WTC11 (cell line): ENCODE results near the gene MRFAP1. TPM values are rescaled to one million over a fixed set of nuclear protein-coding genes. Genes with fewer than 3 reads are reported as not detected.

ENCODE experiments used
- ATAC-seq: fragments of 200-7000 bp; cut with Tn5 transposase; 2 replicates; pipeline ENCODE4 v1.10.0; 2021; ENCODE audit warnings: mild to moderate bottlenecking, moderate library complexity
- CTCF ChIA-PET: fragments of 300-600 bp; sonication (Branson Sonifier 250); formaldehyde crosslinking; loops from one replicate; lab custom pipeline; 2021; ENCODE audit warnings: antibody characterized with exemption; lab: Charles Lee
- POLR2A ChIA-PET: fragments of 350-600 bp; sonication (Branson Sonifier 250); formaldehyde crosslinking; loops from one replicate; lab custom pipeline; 2021; ENCODE audit warnings: antibody characterized with exemption; lab: Charles Lee
- DNase-seq: peaks from one replicate; pipeline ENCODE4 v3.0.0; 2021; ENCODE audit warnings: low spot score
- H3K27ac Mint-ChIP-seq: 2 replicates; pipeline ENCODE4 v1.8.0; 2021; ENCODE audit warnings: mixed read lengths
- H3K27me3 Mint-ChIP-seq: 2 replicates; pipeline ENCODE4 v1.8.0; 2021; ENCODE audit warnings: low read depth, mild to moderate bottlenecking, moderate library complexity, mixed read lengths
- H3K36me3 Mint-ChIP-seq: 2 replicates; pipeline ENCODE4 v1.8.0; 2021; ENCODE audit warnings: mixed read lengths
- H3K4me1 Mint-ChIP-seq: 2 replicates; pipeline ENCODE4 v1.8.0; 2022; ENCODE audit warnings: mixed read lengths
- H3K4me3 Mint-ChIP-seq: 2 replicates; pipeline ENCODE4 v1.8.0; 2021; ENCODE audit warnings: mild to moderate bottlenecking, moderate library complexity, mixed read lengths
- H3K9me3 Mint-ChIP-seq: 2 replicates; pipeline ENCODE4 v1.8.0; 2021; ENCODE audit warnings: mixed read lengths
- GABPB1 ChIP-seq: sonication (generic); formaldehyde crosslinking; IDR thresholded peaks from 2 replicates; pipeline ENCODE4 v1.8.1; 2023; ENCODE audit warnings: mild to moderate bottlenecking, missing genetic modification reagents
- GRHL2 ChIP-seq: fragments of 250-450 bp; sonication (Bioruptor Pico); IDR thresholded peaks from 2 replicates; pipeline ENCODE4 v1.8.0; 2022; ENCODE audit warnings: mild to moderate bottlenecking, moderate library complexity; ENCODE audit not compliant: insufficient replicate concordance, severe bottlenecking
- HMGA2 ChIP-seq: fragments of 250-450 bp; sonication (Bioruptor Pico); IDR thresholded peaks from 2 replicates; pipeline ENCODE4 v1.4.0; 2021; ENCODE audit warnings: mild to moderate bottlenecking, moderate library complexity
- MYBL2 ChIP-seq: sonication (generic); formaldehyde crosslinking; IDR thresholded peaks from 2 replicates; pipeline ENCODE4 v1.8.1; 2023; ENCODE audit warnings: mild to moderate bottlenecking, moderate library complexity, missing genetic modification reagents
- NFATC4 ChIP-seq: fragments of 250-450 bp; sonication (Bioruptor Pico); IDR thresholded peaks from 2 replicates; pipeline ENCODE4 v1.9.0; 2021; ENCODE audit warnings: mild to moderate bottlenecking
- SOX15 ChIP-seq: fragments of 250-450 bp; sonication (Bioruptor Pico); IDR thresholded peaks from 2 replicates; pipeline ENCODE4 v1.9.0; 2021; ENCODE audit warnings: mild to moderate bottlenecking
- SP1 ChIP-seq: sonication (generic); formaldehyde crosslinking; conservative IDR thresholded peaks from 2 replicates; pipeline ENCODE4 v1.8.1; 2022; ENCODE audit warnings: missing genetic modification reagents
- TEAD1 ChIP-seq: sonication (generic); formaldehyde crosslinking; IDR thresholded peaks from 2 replicates; pipeline ENCODE4 v1.8.0; 2022; ENCODE audit warnings: mild to moderate bottlenecking, missing genetic modification reagents
- TP53 ChIP-seq: sonication (generic); formaldehyde crosslinking; IDR thresholded peaks from 2 replicates; pipeline ENCODE4 v1.8.1; 2023; ENCODE audit warnings: mild to moderate bottlenecking, missing genetic modification reagents
- ZNF416 ChIP-seq: fragments of 250-450 bp; sonication (Bioruptor Pico); IDR thresholded peaks from 2 replicates; pipeline ENCODE4 v1.9.0; 2021; ENCODE audit warnings: mild to moderate bottlenecking, inconsistent platforms
- total RNA-seq: library from RNA; stranded (reverse); gene quantifications from 3 replicates; pipeline ENCODE4 v1.2.3, GENCODE V29; 2021
- TF ChIP-seq, protein P1 (sequence below): fragments of 250-450 bp; sonication (Bioruptor Pico); conservative IDR thresholded peaks from 2 replicates; pipeline ENCODE4 v1.9.0; 2021; ENCODE audit warnings: mild to moderate bottlenecking
- TF ChIP-seq, protein P2 (sequence below): sonication (generic); formaldehyde crosslinking; IDR thresholded peaks from 2 replicates; pipeline ENCODE4 v1.8.0; 2023; ENCODE audit warnings: missing genetic modification reagents, mild to moderate bottlenecking, borderline replicate concordance
- TF ChIP-seq, protein P3 (sequence below): sonication (generic); formaldehyde crosslinking; IDR thresholded peaks from 2 replicates; pipeline ENCODE4 v1.8.0; 2023; ENCODE audit warnings: mild to moderate bottlenecking, missing genetic modification reagents
- TF ChIP-seq, protein P4 (sequence below): fragments of 200-600 bp; IDR thresholded peaks from 2 replicates; pipeline ENCODE4 v1.8.0; 2022; ENCODE audit warnings: antibody characterized with exemption
- TF ChIP-seq, protein P5 (sequence below): sonication (generic); formaldehyde crosslinking; IDR thresholded peaks from 2 replicates; pipeline ENCODE4 v1.8.1; 2022; ENCODE audit warnings: low read depth, mild to moderate bottlenecking, moderate library complexity, missing genetic modification reagents, borderline replicate concordance
- TF ChIP-seq, protein P6 (sequence below): sonication (generic); formaldehyde crosslinking; IDR thresholded peaks from 2 replicates; pipeline ENCODE4 v1.8.0; 2023; ENCODE audit warnings: missing genetic modification reagents

MRFAP1 gene
- total RNA-seq, 1 experiment from 2014 or later: 319 TPM

DNA sequence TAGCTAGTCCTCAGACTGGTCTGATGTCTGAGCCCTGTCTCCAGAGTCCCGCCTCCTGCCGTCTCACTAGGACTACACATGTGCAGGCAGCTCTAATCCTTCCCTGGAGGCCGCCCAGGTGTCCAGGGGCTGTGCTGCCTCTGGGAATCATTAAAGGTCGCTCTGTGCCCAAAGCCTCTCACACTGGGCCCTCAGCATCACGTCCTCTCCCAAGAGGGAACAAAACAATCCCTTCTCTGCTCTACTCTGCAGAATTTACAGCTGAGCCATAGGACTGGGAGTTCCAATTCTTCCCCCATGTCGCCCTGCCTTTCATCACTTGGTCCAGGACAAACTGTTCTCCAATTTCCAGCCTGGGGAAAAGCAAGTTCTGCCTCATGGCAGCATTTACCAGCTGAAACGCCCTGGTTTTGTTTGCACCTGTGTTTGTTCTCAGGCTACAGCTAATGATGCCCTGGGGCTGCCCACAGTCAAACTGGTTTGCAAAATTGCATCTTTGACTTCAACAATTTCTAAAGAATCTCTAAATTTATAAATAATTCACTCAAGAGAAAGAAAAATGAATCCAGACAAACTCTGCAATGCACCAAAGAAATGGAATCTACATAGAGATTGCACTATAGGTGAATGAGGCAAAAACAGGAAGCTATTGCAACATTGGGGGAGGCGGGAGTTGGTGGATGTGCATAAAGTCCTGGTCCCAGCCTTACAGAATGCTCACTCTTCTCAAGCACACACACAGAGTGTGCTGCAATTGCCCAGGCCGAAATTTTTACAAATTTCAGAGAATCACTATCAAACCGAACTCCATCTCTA, 7.2 kb upstream of the MRFAP1 start:
- ChIA-PET POLR2A (no interaction called here), CTCF (interaction anchor here (0.7 to 1.3 kb wide), 6 partner anchors 54 to 160 kb away, joined by 3 to 5 read pairs (median 4); partner anchors contain the start of gene MAN2B2)
- ATAC-seq (peak; percentile 78), DNase-seq (no peak)
- Mint-ChIP-seq H3K4me3 (no peak overlapping the region), H3K9me3 (no peaks in the 10 kb centered on the region), H3K27me3 (no peaks in the 10 kb centered on the region), H3K27ac (peak overlapping the region; percentile 60; the same call in 1 of the 2 replicates), H3K4me1 (peaks cover 10% of the 10 kb centered on the region), H3K36me3 (no peaks in the 10 kb centered on the region)
- TF ChIP-seq, protein P1, sequence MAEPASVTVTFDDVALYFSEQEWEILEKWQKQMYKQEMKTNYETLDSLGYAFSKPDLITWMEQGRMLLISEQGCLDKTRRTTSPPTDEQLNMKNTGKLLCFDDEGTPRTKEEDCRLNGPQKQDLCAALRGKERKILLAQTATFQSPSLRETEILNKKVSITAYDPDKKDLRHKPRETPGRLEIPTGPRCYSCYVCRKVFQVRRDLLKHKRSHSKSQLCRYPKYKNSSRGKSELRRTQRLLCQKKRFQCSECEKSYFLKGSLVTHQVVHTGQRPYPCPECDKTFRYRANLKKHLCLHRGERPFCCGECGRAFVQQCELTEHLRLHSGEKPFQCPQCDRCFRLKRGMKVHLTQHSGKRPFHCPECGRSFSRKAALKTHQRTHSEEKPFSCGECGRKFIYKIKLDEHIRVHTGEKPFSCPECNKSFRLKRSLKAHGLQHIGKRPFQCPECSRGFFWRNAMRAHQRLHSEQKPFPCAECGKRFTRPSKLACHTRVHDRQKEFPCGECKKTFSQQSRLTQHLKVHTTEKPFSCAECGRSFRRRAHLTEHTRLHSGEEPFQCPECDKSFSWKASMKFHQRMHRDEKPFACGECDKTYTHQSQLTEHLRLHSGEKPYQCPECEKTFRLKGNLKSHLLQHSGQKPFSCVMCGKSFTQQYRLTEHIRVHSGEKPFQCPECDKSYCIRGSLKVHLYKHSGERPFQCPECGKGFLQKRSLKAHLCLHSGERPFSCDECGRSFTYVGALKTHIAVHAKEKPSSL (CRISPR knock-in tag): no peak
- TF ChIP-seq HMGA2 (CRISPR knock-in tag) (no peak), TEAD1 (CRISPR knock-in tag) (no peak), GABPB1 (peak; percentile 99)
- TF ChIP-seq, protein P2, sequence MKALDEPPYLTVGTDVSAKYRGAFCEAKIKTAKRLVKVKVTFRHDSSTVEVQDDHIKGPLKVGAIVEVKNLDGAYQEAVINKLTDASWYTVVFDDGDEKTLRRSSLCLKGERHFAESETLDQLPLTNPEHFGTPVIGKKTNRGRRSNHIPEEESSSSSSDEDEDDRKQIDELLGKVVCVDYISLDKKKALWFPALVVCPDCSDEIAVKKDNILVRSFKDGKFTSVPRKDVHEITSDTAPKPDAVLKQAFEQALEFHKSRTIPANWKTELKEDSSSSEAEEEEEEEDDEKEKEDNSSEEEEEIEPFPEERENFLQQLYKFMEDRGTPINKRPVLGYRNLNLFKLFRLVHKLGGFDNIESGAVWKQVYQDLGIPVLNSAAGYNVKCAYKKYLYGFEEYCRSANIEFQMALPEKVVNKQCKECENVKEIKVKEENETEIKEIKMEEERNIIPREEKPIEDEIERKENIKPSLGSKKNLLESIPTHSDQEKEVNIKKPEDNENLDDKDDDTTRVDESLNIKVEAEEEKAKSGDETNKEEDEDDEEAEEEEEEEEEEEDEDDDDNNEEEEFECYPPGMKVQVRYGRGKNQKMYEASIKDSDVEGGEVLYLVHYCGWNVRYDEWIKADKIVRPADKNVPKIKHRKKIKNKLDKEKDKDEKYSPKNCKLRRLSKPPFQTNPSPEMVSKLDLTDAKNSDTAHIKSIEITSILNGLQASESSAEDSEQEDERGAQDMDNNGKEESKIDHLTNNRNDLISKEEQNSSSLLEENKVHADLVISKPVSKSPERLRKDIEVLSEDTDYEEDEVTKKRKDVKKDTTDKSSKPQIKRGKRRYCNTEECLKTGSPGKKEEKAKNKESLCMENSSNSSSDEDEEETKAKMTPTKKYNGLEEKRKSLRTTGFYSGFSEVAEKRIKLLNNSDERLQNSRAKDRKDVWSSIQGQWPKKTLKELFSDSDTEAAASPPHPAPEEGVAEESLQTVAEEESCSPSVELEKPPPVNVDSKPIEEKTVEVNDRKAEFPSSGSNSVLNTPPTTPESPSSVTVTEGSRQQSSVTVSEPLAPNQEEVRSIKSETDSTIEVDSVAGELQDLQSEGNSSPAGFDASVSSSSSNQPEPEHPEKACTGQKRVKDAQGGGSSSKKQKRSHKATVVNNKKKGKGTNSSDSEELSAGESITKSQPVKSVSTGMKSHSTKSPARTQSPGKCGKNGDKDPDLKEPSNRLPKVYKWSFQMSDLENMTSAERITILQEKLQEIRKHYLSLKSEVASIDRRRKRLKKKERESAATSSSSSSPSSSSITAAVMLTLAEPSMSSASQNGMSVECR (CRISPR knock-in tag): no peak

DNA sequence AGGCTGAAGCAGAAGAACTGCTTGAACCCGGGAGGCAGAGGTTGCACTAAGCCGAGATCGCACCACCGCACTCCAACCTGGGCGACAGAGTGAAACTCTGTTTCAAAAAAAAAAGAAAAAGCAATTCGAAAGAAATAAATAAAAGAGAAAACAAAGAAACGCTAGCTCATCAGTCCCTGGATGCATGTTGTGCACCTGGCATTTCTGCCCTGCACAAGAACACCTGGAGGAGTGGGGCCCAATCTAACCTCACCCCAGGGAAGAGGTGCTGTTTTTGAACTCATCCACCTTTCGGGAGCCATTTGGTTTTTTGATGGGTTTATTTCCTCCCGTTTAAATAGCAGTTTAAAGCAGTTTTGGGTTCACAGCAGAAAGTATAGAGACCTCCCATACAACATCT, 5.7 kb upstream of the MRFAP1 start:
- CTCF ChIA-PET: no interaction called here

DNA sequence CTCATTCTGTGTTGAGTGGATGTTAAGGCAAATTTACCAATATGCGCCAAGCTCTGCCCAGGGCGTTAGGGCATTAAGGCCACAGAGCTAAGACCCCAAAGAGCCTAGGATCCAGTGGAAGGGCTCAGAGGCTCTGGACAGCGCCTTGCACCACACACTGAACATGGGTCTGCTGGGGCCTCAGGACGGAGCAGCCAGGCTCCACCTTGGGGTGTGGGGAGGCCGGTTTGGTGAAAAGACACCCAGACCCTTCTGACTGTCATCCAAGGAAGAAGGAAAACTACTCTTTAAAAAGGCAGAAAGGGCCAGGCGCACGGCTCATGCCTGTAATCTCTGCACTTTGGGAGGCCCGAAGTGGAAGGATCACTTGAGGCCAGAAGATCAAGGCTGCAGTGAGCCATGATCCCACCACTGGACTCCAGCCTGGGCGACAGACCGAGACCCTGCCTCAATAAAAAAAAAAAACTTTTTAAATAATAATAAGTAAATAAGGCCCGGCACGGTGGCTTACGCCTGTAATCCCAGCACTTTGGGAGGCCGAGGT, 1.3 kb upstream of the MRFAP1 start:
- Mint-ChIP-seq H3K36me3 (peaks cover 26% of the 10 kb centered on the region), H3K4me1 (peaks cover 22% of the 10 kb centered on the region), H3K9me3 (no peaks in the 10 kb centered on the region), H3K4me3 (peak overlapping the region; percentile 18; the same call in 1 of the 2 replicates), H3K27me3 (no peaks in the 10 kb centered on the region), H3K27ac (no peak overlapping the region)
- DNase-seq: no peak
- ChIA-PET POLR2A (no interaction called here), CTCF (interaction anchor here (0.6 to 1.5 kb wide), 2 partner anchors 8 to 93 kb away, joined by 3 read pairs; no protein-coding TSS in a partner anchor)
- ATAC-seq: no peak
- TF ChIP-seq TP53 (no peak), ZNF416 (CRISPR knock-in tag) (no peak), MYBL2 (CRISPR knock-in tag) (no peak), SP1 (no peak), NFATC4 (CRISPR knock-in tag) (no peak)
- TF ChIP-seq, protein P3, sequence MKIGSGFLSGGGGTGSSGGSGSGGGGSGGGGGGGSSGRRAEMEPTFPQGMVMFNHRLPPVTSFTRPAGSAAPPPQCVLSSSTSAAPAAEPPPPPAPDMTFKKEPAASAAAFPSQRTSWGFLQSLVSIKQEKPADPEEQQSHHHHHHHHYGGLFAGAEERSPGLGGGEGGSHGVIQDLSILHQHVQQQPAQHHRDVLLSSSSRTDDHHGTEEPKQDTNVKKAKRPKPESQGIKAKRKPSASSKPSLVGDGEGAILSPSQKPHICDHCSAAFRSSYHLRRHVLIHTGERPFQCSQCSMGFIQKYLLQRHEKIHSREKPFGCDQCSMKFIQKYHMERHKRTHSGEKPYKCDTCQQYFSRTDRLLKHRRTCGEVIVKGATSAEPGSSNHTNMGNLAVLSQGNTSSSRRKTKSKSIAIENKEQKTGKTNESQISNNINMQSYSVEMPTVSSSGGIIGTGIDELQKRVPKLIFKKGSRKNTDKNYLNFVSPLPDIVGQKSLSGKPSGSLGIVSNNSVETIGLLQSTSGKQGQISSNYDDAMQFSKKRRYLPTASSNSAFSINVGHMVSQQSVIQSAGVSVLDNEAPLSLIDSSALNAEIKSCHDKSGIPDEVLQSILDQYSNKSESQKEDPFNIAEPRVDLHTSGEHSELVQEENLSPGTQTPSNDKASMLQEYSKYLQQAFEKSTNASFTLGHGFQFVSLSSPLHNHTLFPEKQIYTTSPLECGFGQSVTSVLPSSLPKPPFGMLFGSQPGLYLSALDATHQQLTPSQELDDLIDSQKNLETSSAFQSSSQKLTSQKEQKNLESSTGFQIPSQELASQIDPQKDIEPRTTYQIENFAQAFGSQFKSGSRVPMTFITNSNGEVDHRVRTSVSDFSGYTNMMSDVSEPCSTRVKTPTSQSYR (CRISPR knock-in tag): no peak
- TF ChIP-seq, protein P4, sequence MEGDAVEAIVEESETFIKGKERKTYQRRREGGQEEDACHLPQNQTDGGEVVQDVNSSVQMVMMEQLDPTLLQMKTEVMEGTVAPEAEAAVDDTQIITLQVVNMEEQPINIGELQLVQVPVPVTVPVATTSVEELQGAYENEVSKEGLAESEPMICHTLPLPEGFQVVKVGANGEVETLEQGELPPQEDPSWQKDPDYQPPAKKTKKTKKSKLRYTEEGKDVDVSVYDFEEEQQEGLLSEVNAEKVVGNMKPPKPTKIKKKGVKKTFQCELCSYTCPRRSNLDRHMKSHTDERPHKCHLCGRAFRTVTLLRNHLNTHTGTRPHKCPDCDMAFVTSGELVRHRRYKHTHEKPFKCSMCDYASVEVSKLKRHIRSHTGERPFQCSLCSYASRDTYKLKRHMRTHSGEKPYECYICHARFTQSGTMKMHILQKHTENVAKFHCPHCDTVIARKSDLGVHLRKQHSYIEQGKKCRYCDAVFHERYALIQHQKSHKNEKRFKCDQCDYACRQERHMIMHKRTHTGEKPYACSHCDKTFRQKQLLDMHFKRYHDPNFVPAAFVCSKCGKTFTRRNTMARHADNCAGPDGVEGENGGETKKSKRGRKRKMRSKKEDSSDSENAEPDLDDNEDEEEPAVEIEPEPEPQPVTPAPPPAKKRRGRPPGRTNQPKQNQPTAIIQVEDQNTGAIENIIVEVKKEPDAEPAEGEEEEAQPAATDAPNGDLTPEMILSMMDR: no peak
- TF ChIP-seq, protein P5, sequence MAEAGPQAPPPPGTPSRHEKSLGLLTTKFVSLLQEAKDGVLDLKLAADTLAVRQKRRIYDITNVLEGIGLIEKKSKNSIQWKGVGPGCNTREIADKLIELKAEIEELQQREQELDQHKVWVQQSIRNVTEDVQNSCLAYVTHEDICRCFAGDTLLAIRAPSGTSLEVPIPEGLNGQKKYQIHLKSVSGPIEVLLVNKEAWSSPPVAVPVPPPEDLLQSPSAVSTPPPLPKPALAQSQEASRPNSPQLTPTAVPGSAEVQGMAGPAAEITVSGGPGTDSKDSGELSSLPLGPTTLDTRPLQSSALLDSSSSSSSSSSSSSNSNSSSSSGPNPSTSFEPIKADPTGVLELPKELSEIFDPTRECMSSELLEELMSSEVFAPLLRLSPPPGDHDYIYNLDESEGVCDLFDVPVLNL (CRISPR knock-in tag): no peak

More for the DNA sequence above, 5.7 kb upstream of the MRFAP1 start:
- Mint-ChIP-seq H3K27ac (no peak overlapping the region), H3K27me3 (no peaks in the 10 kb centered on the region)
- DNase-seq: no peak
- ATAC-seq: no peak
- POLR2A ChIA-PET: no interaction called here
- TF ChIP-seq, protein P6, sequence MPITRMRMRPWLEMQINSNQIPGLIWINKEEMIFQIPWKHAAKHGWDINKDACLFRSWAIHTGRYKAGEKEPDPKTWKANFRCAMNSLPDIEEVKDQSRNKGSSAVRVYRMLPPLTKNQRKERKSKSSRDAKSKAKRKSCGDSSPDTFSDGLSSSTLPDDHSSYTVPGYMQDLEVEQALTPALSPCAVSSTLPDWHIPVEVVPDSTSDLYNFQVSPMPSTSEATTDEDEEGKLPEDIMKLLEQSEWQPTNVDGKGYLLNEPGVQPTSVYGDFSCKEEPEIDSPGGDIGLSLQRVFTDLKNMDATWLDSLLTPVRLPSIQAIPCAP (CRISPR knock-in tag): no peak
- no peak for TF ChIP-seq GRHL2
- no peak for TF ChIP-seq SOX15
- TF ChIP-seq, all 79 proteins: peak for 0
- H3K4me3 Mint-ChIP-seq: no peak overlapping the region
- H3K4me1 Mint-ChIP-seq: peaks cover 10% of the 10 kb centered on the region
- no peaks in the 10 kb centered on the region for H3K36me3 Mint-ChIP-seq
- H3K9me3 Mint-ChIP-seq: no peaks in the 10 kb centered on the region
